PFSK-1 (cell line): ENCODE data around the gene PGRMC2.

Source experiments
- FOXP2 ChIP-seq: optimal IDR thresholded peaks from 2 replicates; pipeline ENCODE3; 2011; ENCODE audit warnings: borderline replicate concordance, control low read depth, inconsistent platforms; ENCODE audit not compliant: insufficient read depth; ENCODE audit errors: extremely low read length, extremely low read depth
- POLR2AphosphoS5 ChIP-seq: IDR thresholded peaks from 2 replicates; pipeline ENCODE4 v1.6.1; 2012; ENCODE audit warnings: low read depth, mild to moderate bottlenecking, control low read depth, low read length, moderate library complexity
- TAF1 ChIP-seq: IDR thresholded peaks from 2 replicates; pipeline ENCODE4 v1.6.1; 2012; ENCODE audit warnings: low read length, control low read depth, borderline replicate concordance; ENCODE audit not compliant: insufficient read depth
- TF ChIP-seq, protein P1 (sequence below), 2 experiments: IDR thresholded peaks; 2 replicates each; pipeline versions ENCODE4 v1.6.1 to v1.8.0; 2011 to 2012; ENCODE audit warnings: low read depth in 2 of 2, low read length in 2 of 2, control low read depth in 1 of 2, inconsistent platforms in 1 of 2, mild to moderate bottlenecking in 1 of 2, moderate library complexity in 1 of 2; ENCODE audit not compliant: insufficient read depth in 1 of 2

GRCh38 chr4:128292349-128292748 lies 4.7 kb upstream of the PGRMC2 start:
- TF ChIP-seq POLR2AphosphoS5 (no peak), TAF1 (no peak), FOXP2 (no peak)
- TF ChIP-seq, protein P1, sequence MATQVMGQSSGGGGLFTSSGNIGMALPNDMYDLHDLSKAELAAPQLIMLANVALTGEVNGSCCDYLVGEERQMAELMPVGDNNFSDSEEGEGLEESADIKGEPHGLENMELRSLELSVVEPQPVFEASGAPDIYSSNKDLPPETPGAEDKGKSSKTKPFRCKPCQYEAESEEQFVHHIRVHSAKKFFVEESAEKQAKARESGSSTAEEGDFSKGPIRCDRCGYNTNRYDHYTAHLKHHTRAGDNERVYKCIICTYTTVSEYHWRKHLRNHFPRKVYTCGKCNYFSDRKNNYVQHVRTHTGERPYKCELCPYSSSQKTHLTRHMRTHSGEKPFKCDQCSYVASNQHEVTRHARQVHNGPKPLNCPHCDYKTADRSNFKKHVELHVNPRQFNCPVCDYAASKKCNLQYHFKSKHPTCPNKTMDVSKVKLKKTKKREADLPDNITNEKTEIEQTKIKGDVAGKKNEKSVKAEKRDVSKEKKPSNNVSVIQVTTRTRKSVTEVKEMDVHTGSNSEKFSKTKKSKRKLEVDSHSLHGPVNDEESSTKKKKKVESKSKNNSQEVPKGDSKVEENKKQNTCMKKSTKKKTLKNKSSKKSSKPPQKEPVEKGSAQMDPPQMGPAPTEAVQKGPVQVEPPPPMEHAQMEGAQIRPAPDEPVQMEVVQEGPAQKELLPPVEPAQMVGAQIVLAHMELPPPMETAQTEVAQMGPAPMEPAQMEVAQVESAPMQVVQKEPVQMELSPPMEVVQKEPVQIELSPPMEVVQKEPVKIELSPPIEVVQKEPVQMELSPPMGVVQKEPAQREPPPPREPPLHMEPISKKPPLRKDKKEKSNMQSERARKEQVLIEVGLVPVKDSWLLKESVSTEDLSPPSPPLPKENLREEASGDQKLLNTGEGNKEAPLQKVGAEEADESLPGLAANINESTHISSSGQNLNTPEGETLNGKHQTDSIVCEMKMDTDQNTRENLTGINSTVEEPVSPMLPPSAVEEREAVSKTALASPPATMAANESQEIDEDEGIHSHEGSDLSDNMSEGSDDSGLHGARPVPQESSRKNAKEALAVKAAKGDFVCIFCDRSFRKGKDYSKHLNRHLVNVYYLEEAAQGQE (IDR thresholded peaks at IDR 0.05; ENCODE audit: insufficient read depth in 1 of 2, low read depth in 2 of 2, low read length in 2 of 2) = no peak
